Psoas muscle (tissue), 8 donors: ENCODE data around the gene WNT7B. TPM values are rescaled to one million over a fixed set of nuclear protein-coding genes. Genes with fewer than 3 reads are reported as not detected.

ENCODE experiments used
- ATAC-seq, 4 donors: fragments of 200-7000 bp; cut with Tn5 transposase; one replicate each; pipeline ENCODE4 v1.9.1; 2020; ENCODE audit warnings: moderate library complexity in 3 of 4, mild to moderate bottlenecking in 2 of 4
- DNase-seq, 2 donors: peaks; one replicate each; pipeline ENCODE4 v3.0.0-alpha.2; 2020
- H3K27ac ChIP-seq: fragments of 200-600 bp; one replicate; pipeline ENCODE4 v1.8.0; 2022
- H3K27me3 ChIP-seq, 3 donors: fragments of 200-600 bp in 1 of 3; one replicate each; pipeline versions ENCODE4 v1.6.1 to v1.8.0; 2013 to 2022; ENCODE audit warnings: low read length in 2 of 3, mild to moderate bottlenecking in 2 of 3, moderate library complexity in 1 of 3; ENCODE audit not compliant: insufficient read depth in 3 of 3
- H3K36me3 ChIP-seq, 2 donors: fragments of 200-600 bp in 1 of 2; one replicate each; pipeline versions ENCODE4 v1.6.1 to v1.8.0; 2013 to 2022; ENCODE audit warnings: low read depth in 1 of 2, mild to moderate bottlenecking in 1 of 2, moderate library complexity in 1 of 2; ENCODE audit not compliant: insufficient read depth in 1 of 2
- H3K4me1 ChIP-seq: fragments of 200-600 bp; one replicate; pipeline ENCODE4 v1.8.0; 2022
- H3K4me3 ChIP-seq: fragments of 200-600 bp; one replicate; pipeline ENCODE4 v1.8.0; 2022; ENCODE audit warnings: mild to moderate bottlenecking
- H3K9me3 ChIP-seq: fragments of 200-600 bp; one replicate; pipeline ENCODE4 v1.8.0; 2022
- WGBS, 3 donors: extraction: QIAGEN DNeasy Blood & Tissue Kit; methylation state at CpG; one replicate each; pipeline versions ENCODE4 v1.1.6 to v1.1.7; 2013; 5-methylcytosine and 5-hydroxymethylcytosine counted together
- intact Hi-C, 2 donors: fragments of 100-400 bp; cut with DNase I; formaldehyde crosslinking; loops; one replicate each; pipeline versions ENCODE4 v1.11.0 to v1.14.2; 2022
- polyA plus RNA-seq, 3 donors: library from polyadenylated mRNA; stranded (reverse); fragments of 200-250 nt; gene quantifications; one replicate each; pipeline ENCODE4 v1.2.3, GENCODE V29; 2013
- total RNA-seq, 4 donors: library from RNA; stranded (reverse); fragmentation: NEBNext Ultra II Directional in 2 of 4; extraction: Animal tissue kit (Norgen Biotek cat#: 25700) in 2 of 4; gene quantifications; one replicate each; pipeline versions ENCODE4 v1.2.1 to v1.2.4, GENCODE V29; 2021 to 2023
- TF ChIP-seq, protein P1 (sequence below): fragments of 200-600 bp; IDR thresholded peaks from one replicate; pipeline ENCODE4 v1.8.0; 2022; ENCODE audit warnings: antibody characterized with exemption
- donor health status: healthy with polysubstance abuse.
- donor health status: DM: no; HTN: no; CAD: no; lungs with moderate emphysema.
- donor health status: Bipolar disorder and iron deficiency.
- donor health status: healthy.
- donor health status: DM: yes; HTN: yes; CAD: no.
- donor health status: DM: no; HTN: no; CAD: no.
- donor health status: DM: no; HTN: no; CAD: no.
- donor health status: DM: yes; HTN: yes; CAD: no.

WNT7B gene
- total and polyA plus RNA-seq, 7 donors, result 0.05 TPM; not detected in 6

DNA sequence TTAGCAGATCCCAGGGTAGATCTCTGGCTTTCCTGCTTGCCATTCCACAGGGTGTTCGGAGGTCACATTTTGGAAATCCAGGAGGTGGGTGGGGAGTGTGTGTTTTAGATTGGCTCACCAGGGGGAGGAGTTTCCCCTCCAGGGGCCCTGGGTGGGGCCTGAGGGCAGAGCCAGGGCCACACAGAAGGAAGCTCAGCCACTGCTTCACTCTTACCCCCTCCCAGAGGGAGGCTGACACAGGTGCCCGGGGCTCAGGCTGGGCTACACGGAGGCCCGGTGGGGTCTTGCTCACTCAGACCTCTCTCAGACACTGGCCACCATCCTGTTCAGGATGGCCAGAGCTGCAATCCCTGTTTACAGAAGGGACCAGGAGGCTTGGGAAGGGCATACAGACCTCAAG is 2.5 kb downstream of the WNT7B start:
- H3K4me1 ChIP-seq, result peaks cover 13% of the 10 kb centered on the region
- H3K36me3 ChIP-seq, result no peaks in the 10 kb centered on the region
- intact Hi-C loops, result loop anchor here in 1 of 2 donors (5.0 kb wide), 1 partner anchor 337 kb away; no protein-coding TSS in a partner anchor
- H3K27ac ChIP-seq, result no peak overlapping the region
- H3K9me3 ChIP-seq, result no peaks in the 10 kb centered on the region
- TF ChIP-seq, protein P1, sequence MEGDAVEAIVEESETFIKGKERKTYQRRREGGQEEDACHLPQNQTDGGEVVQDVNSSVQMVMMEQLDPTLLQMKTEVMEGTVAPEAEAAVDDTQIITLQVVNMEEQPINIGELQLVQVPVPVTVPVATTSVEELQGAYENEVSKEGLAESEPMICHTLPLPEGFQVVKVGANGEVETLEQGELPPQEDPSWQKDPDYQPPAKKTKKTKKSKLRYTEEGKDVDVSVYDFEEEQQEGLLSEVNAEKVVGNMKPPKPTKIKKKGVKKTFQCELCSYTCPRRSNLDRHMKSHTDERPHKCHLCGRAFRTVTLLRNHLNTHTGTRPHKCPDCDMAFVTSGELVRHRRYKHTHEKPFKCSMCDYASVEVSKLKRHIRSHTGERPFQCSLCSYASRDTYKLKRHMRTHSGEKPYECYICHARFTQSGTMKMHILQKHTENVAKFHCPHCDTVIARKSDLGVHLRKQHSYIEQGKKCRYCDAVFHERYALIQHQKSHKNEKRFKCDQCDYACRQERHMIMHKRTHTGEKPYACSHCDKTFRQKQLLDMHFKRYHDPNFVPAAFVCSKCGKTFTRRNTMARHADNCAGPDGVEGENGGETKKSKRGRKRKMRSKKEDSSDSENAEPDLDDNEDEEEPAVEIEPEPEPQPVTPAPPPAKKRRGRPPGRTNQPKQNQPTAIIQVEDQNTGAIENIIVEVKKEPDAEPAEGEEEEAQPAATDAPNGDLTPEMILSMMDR, result no peak
- DNase-seq (no peak), ATAC-seq (no peak)
- H3K4me3 ChIP-seq, result no peak overlapping the region
- WGBS, 3 donors, result 27 to 36% (median 31%) methylated on average over 4 of the region's 4 CpGs
- H3K27me3 ChIP-seq, result peaks cover 0 to 84% (median 42%) of the 10 kb centered on the region in 3 donors

DNA sequence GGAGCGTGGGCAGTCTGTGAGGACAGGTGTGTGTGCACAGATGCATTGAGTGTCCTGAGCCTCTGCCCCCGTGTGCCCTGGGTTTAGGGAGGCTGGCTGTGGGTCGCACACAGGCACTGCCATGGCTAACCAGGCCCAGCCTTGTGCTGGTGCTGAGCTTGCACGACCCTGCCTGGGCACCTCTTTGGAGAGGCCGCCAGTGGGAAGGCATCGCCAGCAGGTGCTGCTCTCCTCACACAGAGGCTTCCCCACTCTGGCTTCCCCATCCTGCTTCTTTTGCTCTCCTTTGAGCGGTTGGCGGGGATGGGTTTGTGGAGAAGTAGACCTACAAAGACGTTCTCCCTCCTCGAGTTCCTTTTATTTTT is 4.1 kb downstream of the WNT7B start:
- H3K4me3 ChIP-seq, result no peak overlapping the region
- WGBS, 3 donors, result 63 to 73% (median 70%) methylated on average over 10 of the region's 10 CpGs
- no peaks in the 10 kb centered on the region for H3K9me3 ChIP-seq
- no peak overlapping the region for H3K27ac ChIP-seq
- peaks cover 0 to 94% (median 41%) of the 10 kb centered on the region in 3 donors for H3K27me3 ChIP-seq
- H3K36me3 ChIP-seq, result no peaks in the 10 kb centered on the region
- intact Hi-C loops, result loop anchor here (2.0 to 5.0 kb wide), 2 partner anchors 336 to 392 kb away; no protein-coding TSS in a partner anchor
- ATAC-seq, result no peak
- H3K4me1 ChIP-seq, result peaks cover 11% of the 10 kb centered on the region
- DNase-seq, result no peak
- TF ChIP-seq, protein P1, result no peak

DNA sequence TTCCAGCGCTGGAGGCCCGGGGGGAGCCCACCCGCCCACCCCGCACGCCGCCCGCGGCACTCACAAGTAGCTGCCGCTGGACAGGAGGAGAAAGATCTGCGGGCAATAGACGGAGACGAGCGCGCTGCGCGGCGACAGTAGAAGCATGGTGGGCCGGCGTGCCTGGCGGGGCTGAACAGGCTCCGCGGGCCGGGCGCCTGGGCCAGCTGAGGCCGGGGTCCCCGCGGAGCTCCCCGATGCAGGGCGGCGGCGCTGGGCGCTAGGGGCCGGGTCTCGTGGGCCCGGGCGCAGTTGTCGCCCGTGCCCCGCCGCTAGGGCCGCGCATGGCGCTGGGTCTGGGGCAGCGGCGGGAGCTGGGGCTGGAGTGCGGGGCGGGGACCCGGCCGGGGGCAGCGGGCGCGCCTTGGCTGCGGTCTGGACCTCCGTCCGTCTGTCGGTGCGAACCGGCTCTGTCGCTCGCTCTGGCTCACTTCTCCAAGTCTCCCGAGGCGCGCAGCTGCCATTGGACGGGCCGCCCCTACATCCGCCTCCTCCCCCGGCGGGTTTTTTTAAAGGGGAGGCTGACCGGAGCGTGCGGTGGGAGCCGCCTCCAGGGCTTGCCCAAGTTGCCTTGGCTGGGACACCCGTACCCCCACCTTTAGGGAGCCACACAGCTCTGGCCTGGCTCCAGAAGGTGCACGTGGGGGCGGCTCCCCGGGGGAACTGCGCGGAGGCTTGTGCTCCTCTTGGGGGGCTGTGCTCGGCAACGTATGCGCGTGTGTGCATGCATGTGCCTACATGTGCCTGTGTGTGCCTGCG is 4.7 kb downstream of the WNT7B start:
- no peak overlapping the region for H3K27ac ChIP-seq
- H3K36me3 ChIP-seq, result no peaks in the 10 kb centered on the region
- intact Hi-C loops, result loop anchor here (2.0 to 5.0 kb wide), 2 partner anchors 335 to 391 kb away; no protein-coding TSS in a partner anchor
- H3K9me3 ChIP-seq, result no peaks in the 10 kb centered on the region
- WGBS, 3 donors, result 8 to 14% (median 10%) methylated on average over 44 to 83 of the region's 83 CpGs
- peak overlapping the region; percentile 50 for H3K4me3 ChIP-seq
- peaks cover 0 to 92% (median 36%) of the 10 kb centered on the region in 3 donors for H3K27me3 ChIP-seq
- peaks cover 11% of the 10 kb centered on the region for H3K4me1 ChIP-seq
- ATAC-seq (no peak), DNase-seq (no peak)
- TF ChIP-seq, protein P1, result no peak

GRCh38 chr22:45971408-45972028 is 5.4 kb downstream of the WNT7B start:
- peaks cover 0 to 93% (median 35%) of the 10 kb centered on the region in 3 donors for H3K27me3 ChIP-seq
- peaks cover 11% of the 10 kb centered on the region for H3K4me1 ChIP-seq
- no peaks in the 10 kb centered on the region for H3K36me3 ChIP-seq
- ATAC-seq (no peak), DNase-seq (no peak)
- H3K4me3 ChIP-seq, result peak overlapping the region; percentile 50
- H3K9me3 ChIP-seq, result no peaks in the 10 kb centered on the region
- no peak overlapping the region for H3K27ac ChIP-seq
- 1% methylated on average over 62 to 66 of the region's 66 CpGs for WGBS, 3 donors
- TF ChIP-seq, protein P1, result no peak
- intact Hi-C loops, result loop anchor here (2.0 to 5.0 kb wide), 2 partner anchors 334 to 391 kb away; no protein-coding TSS in a partner anchor
